A673 (cell line): ENCODE results near the gene GRIK1.

ENCODE experiments used
- EZH2 ChIP-seq: fragments of 200-600 bp; sonication (generic); IDR thresholded peaks from 2 replicates; pipeline ENCODE4 v1.6.1; 2017; ENCODE audit warnings: borderline replicate concordance, low read depth, mild to moderate bottlenecking, mixed read lengths, antibody characterized with exemption, low read length; ENCODE audit not compliant: poor library complexity, severe bottlenecking
- TF ChIP-seq, protein P1 (sequence below): fragments of 300-800, 200-600 bp; sonication (generic); conservative IDR thresholded peaks from 2 replicates; pipeline ENCODE4 v1.5.1; 2017; ENCODE audit warnings: low read depth, mild to moderate bottlenecking, antibody characterized with exemption, low read length, moderate library complexity, mixed read lengths

DNA sequence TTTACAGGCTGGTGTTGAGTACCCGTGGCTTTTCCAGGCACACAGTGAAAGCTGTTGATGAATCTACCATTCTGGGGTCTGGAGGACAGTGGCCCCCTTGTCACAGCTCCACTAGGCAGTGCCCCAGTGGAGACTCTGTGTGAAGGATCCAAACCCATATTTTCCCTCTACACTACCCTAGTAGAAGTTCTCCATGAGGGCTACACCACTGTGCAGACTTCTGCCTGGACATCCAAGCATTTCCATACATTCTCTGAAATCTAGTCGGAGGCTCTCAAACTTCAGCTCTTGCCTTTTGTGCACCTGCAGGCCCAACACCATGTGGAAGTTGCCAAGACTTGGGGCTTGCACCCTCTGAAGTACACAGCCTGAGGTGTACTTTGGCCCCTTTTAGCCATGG lies 413.3 kb downstream of the GRIK1 start:
- TF ChIP-seq, protein P1, sequence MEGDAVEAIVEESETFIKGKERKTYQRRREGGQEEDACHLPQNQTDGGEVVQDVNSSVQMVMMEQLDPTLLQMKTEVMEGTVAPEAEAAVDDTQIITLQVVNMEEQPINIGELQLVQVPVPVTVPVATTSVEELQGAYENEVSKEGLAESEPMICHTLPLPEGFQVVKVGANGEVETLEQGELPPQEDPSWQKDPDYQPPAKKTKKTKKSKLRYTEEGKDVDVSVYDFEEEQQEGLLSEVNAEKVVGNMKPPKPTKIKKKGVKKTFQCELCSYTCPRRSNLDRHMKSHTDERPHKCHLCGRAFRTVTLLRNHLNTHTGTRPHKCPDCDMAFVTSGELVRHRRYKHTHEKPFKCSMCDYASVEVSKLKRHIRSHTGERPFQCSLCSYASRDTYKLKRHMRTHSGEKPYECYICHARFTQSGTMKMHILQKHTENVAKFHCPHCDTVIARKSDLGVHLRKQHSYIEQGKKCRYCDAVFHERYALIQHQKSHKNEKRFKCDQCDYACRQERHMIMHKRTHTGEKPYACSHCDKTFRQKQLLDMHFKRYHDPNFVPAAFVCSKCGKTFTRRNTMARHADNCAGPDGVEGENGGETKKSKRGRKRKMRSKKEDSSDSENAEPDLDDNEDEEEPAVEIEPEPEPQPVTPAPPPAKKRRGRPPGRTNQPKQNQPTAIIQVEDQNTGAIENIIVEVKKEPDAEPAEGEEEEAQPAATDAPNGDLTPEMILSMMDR = no peak
- TF ChIP-seq EZH2 = no peak
